Keratinocyte (primary cell): ENCODE measurements around the gene GNG13. TPM values are rescaled to one million over a fixed set of nuclear protein-coding genes. Genes with fewer than 3 reads are reported as not detected.

Source experiments
- DNase-seq: peaks from one replicate; pipeline ENCODE4 v3.0.0-alpha.2; 2011; ENCODE audit warnings: low read depth, missing footprints, low spot score
- FAIRE-seq: peaks from 2 replicates; lab custom pipeline; 2011; peaks lifted over from hg19 to GRCh38; lab: Jason Lieb, UNC
- H2AFZ ChIP-seq: 2 replicates; pipeline ENCODE4 v1.6.0; 2012; ENCODE audit warnings: low read length, control low read depth, inconsistent platforms; ENCODE audit not compliant: control insufficient read depth
- H3K27ac ChIP-seq: 2 replicates; pipeline ENCODE4 v1.5.1; 2011; ENCODE audit warnings: low read length; ENCODE audit not compliant: control insufficient read depth, insufficient read depth
- H3K27me3 ChIP-seq: 3 replicates; pipeline ENCODE4 v1.6.0; 2011; ENCODE audit warnings: low read length; ENCODE audit not compliant: control insufficient read depth, insufficient read depth; ENCODE audit errors: extremely low read depth
- H3K36me3 ChIP-seq, 2 experiments: 2 replicates in 1 of 2; 3 replicates in 1 of 2; pipeline ENCODE4 v1.5.1; 2011; ENCODE audit warnings: low read length in 2 of 2, mild to moderate bottlenecking in 1 of 2; ENCODE audit not compliant: control insufficient read depth in 2 of 2, insufficient read depth in 2 of 2; ENCODE audit errors: extremely low read depth in 1 of 2
- H3K4me1 ChIP-seq: 3 replicates; pipeline ENCODE4 v1.5.1; 2011; ENCODE audit warnings: low read length; ENCODE audit not compliant: control insufficient read depth, insufficient read depth; ENCODE audit errors: extremely low read depth
- H3K4me2 ChIP-seq: 3 replicates; pipeline ENCODE4 v1.6.0; 2011; ENCODE audit warnings: low read depth, low read length; ENCODE audit not compliant: control insufficient read depth, insufficient read depth; ENCODE audit errors: extremely low read depth
- H3K4me3 ChIP-seq, 3 experiments: fragments of 200-600 bp in 1 of 3; sonication (generic) in 1 of 3; 2 replicates in 2 of 3; 3 replicates in 1 of 3; pipeline ENCODE4 v1.5.1; 2011 to 2016; ENCODE audit warnings: low read length in 3 of 3, mild to moderate bottlenecking in 3 of 3, control low read depth in 2 of 3, inconsistent platforms in 1 of 3, low read depth in 1 of 3, mixed read lengths in 1 of 3, mixed run types in 1 of 3, moderate library complexity in 1 of 3; ENCODE audit not compliant: control insufficient read depth in 2 of 3, insufficient read depth in 2 of 3; ENCODE audit errors: extremely low read depth in 1 of 3
- H3K79me2 ChIP-seq: 2 replicates; pipeline ENCODE4 v1.6.0; 2012; ENCODE audit warnings: low read length; ENCODE audit not compliant: control insufficient read depth, insufficient read depth
- H3K9ac ChIP-seq: 3 replicates; pipeline ENCODE4 v1.6.0; 2011; ENCODE audit warnings: low read length; ENCODE audit not compliant: control insufficient read depth, insufficient read depth; ENCODE audit errors: extremely low read depth
- H3K9me1 ChIP-seq: 3 replicates; pipeline ENCODE4 v1.6.0; 2011; ENCODE audit warnings: low read length; ENCODE audit not compliant: control insufficient read depth, insufficient read depth; ENCODE audit errors: extremely low read depth
- H3K9me3 ChIP-seq: 2 replicates; pipeline ENCODE4 v1.5.1; 2012; ENCODE audit warnings: low read depth, low read length; ENCODE audit not compliant: control insufficient read depth
- H4K20me1 ChIP-seq: 3 replicates; pipeline ENCODE4 v1.6.0; 2011; ENCODE audit warnings: low read length; ENCODE audit not compliant: control insufficient read depth, insufficient read depth; ENCODE audit errors: extremely low read depth
- EZH2 ChIP-seq: IDR thresholded peaks from one replicate; pipeline ENCODE4 v1.6.1; 2012; ENCODE audit warnings: inconsistent platforms, mild to moderate bottlenecking, low read length, moderate library complexity
- dilution Hi-C: fragments of 300-500 bp; cut with MboI; formaldehyde crosslinking; loops from one replicate; pipeline ENCODE4 v1.7.0; 2020; ENCODE audit warnings: low sequenced_read_pairs; ENCODE audit not compliant: extremely low pct_ligation_motif_present
- polyA plus RNA-seq, 5 experiments: library from polyadenylated mRNA; depleted of rRNA in 3 of 5; stranded (reverse) in 3 of 5; stranded (forward) in 1 of 5; unstranded in 1 of 5; fragments of >200 nt; gene quantifications; 1 replicate in 1 of 5; 2 replicates in 3 of 5; 3 replicates in 1 of 5; pipeline versions ENCODE4 v1.2.1 to v1.2.3, GENCODE V29; 2011 to 2012; ENCODE audit warnings: missing spikeins in 2 of 5, low read depth in 1 of 5, low replicate concordance in 1 of 5
- TF ChIP-seq, protein P1 (sequence below), 3 experiments: IDR thresholded peaks in 1 of 3; conservative IDR thresholded peaks in 1 of 3; optimal IDR thresholded peaks in 1 of 3; 2 replicates in 2 of 3; 3 replicates in 1 of 3; pipeline versions ENCODE3 to v1.5.1; 2011; ENCODE audit warnings: low read length in 3 of 3, mild to moderate bottlenecking in 3 of 3, moderate library complexity in 2 of 3, control low read depth in 1 of 3, inconsistent platforms in 1 of 3; ENCODE audit not compliant: insufficient read depth in 2 of 3; ENCODE audit errors: extremely low read depth in 1 of 3

GNG13 gene
- polyA plus RNA-seq, 1 donor (not counting 4 experiments of a cell fraction or from before 2014, with no cell fraction given): not detected

DNA sequence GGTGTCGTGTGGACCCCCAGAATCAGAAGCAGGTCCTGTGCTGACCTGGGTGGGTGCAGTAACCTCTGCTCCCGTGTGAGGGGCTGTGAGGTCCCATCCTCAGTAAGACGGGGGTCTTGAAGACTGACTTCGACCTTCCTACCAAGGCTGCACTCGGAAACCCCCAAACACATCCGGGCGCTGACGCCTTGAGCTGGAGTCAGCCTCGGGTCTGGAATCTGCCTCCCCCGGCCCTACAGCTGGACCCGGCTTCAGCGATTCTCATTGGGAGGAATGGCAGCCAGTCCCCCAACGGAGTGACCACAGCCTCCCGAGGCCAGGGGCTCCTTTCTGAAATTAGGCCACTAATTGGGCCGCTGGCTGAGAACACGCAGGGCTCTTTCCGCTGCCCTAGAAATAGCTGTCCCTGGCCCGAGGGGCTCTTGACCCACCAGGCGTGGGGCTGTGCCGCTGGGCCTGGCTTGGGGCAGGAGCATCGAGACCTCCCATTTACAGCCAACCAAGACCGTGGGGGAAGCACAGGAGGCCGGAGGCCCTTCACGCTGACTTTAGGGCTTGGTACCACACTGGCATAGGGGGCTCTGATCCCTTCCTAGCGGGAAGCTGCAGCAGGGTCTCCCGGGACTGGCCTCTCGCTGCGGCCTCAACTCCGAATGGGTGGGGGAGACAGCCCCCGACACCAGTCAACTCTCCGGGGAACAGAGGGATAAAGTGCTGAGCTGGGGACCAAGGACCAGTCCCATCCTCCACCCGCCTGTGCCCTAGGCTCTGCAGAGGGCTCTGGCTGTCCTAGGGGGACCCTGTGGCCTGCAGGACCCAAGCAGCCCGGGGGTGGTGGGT lies 2.6 kb upstream of the GNG13 start:
- Histone ChIP-seq H3K9me3 (no peaks in the 10 kb centered on the region), H3K4me2 (no peak overlapping the region), H4K20me1 (peaks cover 2% of the 10 kb centered on the region), H3K9ac (no peak overlapping the region), H3K9me1 (no peaks in the 10 kb centered on the region), H2AFZ (no peak overlapping the region), H3K27me3 (peaks cover 44% of the 10 kb centered on the region), H3K79me2 (no peaks in the 10 kb centered on the region), H3K4me1 (no peaks in the 10 kb centered on the region), H3K36me3 (no peaks in the 10 kb centered on the region), H3K4me3 (no peak overlapping the region), H3K27ac (no peak overlapping the region)
- TF ChIP-seq, protein P1, sequence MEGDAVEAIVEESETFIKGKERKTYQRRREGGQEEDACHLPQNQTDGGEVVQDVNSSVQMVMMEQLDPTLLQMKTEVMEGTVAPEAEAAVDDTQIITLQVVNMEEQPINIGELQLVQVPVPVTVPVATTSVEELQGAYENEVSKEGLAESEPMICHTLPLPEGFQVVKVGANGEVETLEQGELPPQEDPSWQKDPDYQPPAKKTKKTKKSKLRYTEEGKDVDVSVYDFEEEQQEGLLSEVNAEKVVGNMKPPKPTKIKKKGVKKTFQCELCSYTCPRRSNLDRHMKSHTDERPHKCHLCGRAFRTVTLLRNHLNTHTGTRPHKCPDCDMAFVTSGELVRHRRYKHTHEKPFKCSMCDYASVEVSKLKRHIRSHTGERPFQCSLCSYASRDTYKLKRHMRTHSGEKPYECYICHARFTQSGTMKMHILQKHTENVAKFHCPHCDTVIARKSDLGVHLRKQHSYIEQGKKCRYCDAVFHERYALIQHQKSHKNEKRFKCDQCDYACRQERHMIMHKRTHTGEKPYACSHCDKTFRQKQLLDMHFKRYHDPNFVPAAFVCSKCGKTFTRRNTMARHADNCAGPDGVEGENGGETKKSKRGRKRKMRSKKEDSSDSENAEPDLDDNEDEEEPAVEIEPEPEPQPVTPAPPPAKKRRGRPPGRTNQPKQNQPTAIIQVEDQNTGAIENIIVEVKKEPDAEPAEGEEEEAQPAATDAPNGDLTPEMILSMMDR (optimal IDR thresholded peaks at IDR 0.05 in 1 of 3, IDR thresholded peaks at IDR 0.05 in 1 of 3, conservative IDR thresholded peaks at IDR 0.05 in 1 of 3; ENCODE audit: extremely low read depth in 1 of 3, insufficient read depth in 2 of 3, low read length in 3 of 3): no peak
- TF ChIP-seq EZH2: no peak
- no peak for FAIRE-seq
- no peak for DNase-seq
- dilution Hi-C loops: no loop called here

DNA sequence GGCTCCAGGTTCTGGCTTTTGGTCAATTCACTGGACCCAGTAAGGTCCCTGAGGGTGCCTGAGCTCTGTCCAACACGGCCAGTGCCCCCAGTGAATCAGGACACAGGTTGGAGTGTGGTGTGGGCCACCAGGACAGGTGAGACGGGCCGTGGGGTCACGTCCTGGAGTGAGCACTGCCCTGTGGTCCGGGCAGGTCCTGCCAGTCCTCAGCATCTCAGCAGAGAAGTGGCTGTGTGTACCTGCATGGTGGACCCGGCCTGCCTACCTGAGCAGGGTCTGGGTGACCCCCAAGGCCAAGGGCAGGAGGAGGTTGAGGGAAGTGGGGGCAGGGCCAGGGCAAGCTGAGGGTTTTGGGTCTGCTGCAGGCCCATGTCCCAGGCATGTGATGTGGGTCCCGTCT lies 1.9 kb upstream of the GNG13 start:
- no peaks in the 10 kb centered on the region for H3K36me3 ChIP-seq
- DNase-seq (no peak), FAIRE-seq (no peak)
- dilution Hi-C loops: no loop called here
- H3K9me1 ChIP-seq: no peaks in the 10 kb centered on the region
- no peaks in the 10 kb centered on the region for H3K79me2 ChIP-seq
- no peak overlapping the region for H3K4me2 ChIP-seq
- no peak overlapping the region for H3K27ac ChIP-seq
- no peaks in the 10 kb centered on the region for H3K4me1 ChIP-seq
- H3K9me3 ChIP-seq: no peaks in the 10 kb centered on the region
- H4K20me1 ChIP-seq: peaks cover 2% of the 10 kb centered on the region
- no peak for TF ChIP-seq EZH2
- TF ChIP-seq, protein P1 (optimal IDR thresholded peaks at IDR 0.05 in 1 of 3, IDR thresholded peaks at IDR 0.05 in 1 of 3, conservative IDR thresholded peaks at IDR 0.05 in 1 of 3; ENCODE audit: extremely low read depth in 1 of 3, insufficient read depth in 2 of 3, low read length in 3 of 3): no peak
- H3K4me3 ChIP-seq: no peak overlapping the region
- no peak overlapping the region for H2AFZ ChIP-seq
- H3K9ac ChIP-seq: no peak overlapping the region
- peaks cover 44% of the 10 kb centered on the region for H3K27me3 ChIP-seq
